SK-N-SH (cell line): ENCODE results near the gene P2RX3. TPM values are rescaled to one million over a fixed set of nuclear protein-coding genes. Genes with fewer than 3 reads are reported as not detected.
A peak's percentile ranks its signal among the peaks of the same experiment; 100 is the strongest.

Source experiments
- CTCF ChIA-PET: fragments of 300-600, 350-600 bp; formaldehyde crosslinking; extraction: SDS; loops from one replicate; lab custom pipeline; 2021; lab: Yijun Ruan, JAX
- POLR2A ChIA-PET: fragments of 350-600 bp; sonication (Branson Sonifier 250); formaldehyde crosslinking; extraction: SDS; loops from one replicate; lab custom pipeline; 2020; ENCODE audit warnings: antibody characterized with exemption, inconsistent platforms; lab: Yijun Ruan, JAX
- DNase-seq: peaks from one replicate; pipeline ENCODE4 v3.0.0; 2012
- H2AFZ ChIP-seq: fragments of 200-600 bp; sonication (generic); 2 replicates; pipeline ENCODE4 v1.8.1; 2016; ENCODE audit warnings: antibody characterized with exemption, mild to moderate bottlenecking, low read depth
- H3F3A ChIP-seq: fragments of 200-600 bp; sonication (generic); replicated peaks from 2 replicates; pipeline ENCODE3; 2016; ENCODE audit warnings: antibody characterized with exemption, mild to moderate bottlenecking; ENCODE audit not compliant: insufficient read depth
- H3K27ac ChIP-seq, 2 experiments: fragments of 200-500 bp in 1 of 2; fragments of 200-600 bp in 1 of 2; sonication (Bioruptor generic) in 1 of 2; sonication (generic), shearing (Covaris generic) in 1 of 2; 2 replicates each; pipeline versions ENCODE4 v1.5.1 to v1.6.1; 2014 to 2016; ENCODE audit warnings: low read depth in 2 of 2, inconsistent platforms in 1 of 2, low read length in 1 of 2, mild to moderate bottlenecking in 1 of 2, mixed read lengths in 1 of 2
- H3K27me3 ChIP-seq: fragments of 200-600 bp; sonication (generic), shearing (Covaris generic); 2 replicates; pipeline ENCODE4 v1.6.1; 2016; ENCODE audit warnings: mixed run types; ENCODE audit not compliant: insufficient read depth
- H3K36me3 ChIP-seq, 2 experiments: fragments of 200-500 bp in 1 of 2; fragments of 200-600 bp in 1 of 2; sonication (Bioruptor generic) in 1 of 2; sonication (generic) in 1 of 2; replicated peaks in 1 of 2; 2 replicates each; pipeline versions ENCODE3 to v1.5.1; 2014 to 2016; ENCODE audit warnings: low read length in 1 of 2, mild to moderate bottlenecking in 1 of 2; ENCODE audit not compliant: insufficient read depth in 2 of 2, control insufficient read depth in 1 of 2
- H3K4me1 ChIP-seq, 2 experiments: fragments of 200-500 bp in 1 of 2; fragments of 200-600 bp in 1 of 2; sonication (Bioruptor generic) in 1 of 2; sonication (generic), shearing (Covaris generic) in 1 of 2; 2 replicates each; pipeline versions ENCODE4 v1.5.1 to v1.6.1; 2014 to 2016; ENCODE audit warnings: low read depth in 1 of 2, low read length in 1 of 2, mixed run types in 1 of 2; ENCODE audit not compliant: insufficient read depth in 2 of 2, control insufficient read depth in 1 of 2
- H3K4me2 ChIP-seq: fragments of 200-600 bp; sonication (generic), shearing (Covaris generic); 2 replicates; pipeline ENCODE4 v1.6.1; 2017; ENCODE audit warnings: mixed run types
- H3K4me3 ChIP-seq, 2 experiments: fragments of 200-500 bp in 1 of 2; fragments of 200-600 bp in 1 of 2; sonication (Bioruptor generic) in 1 of 2; sonication (generic), shearing (Covaris generic) in 1 of 2; 2 replicates each; pipeline versions ENCODE4 v1.5.1 to v1.8.1; 2014 to 2016; ENCODE audit warnings: low read depth in 2 of 2, inconsistent platforms in 1 of 2, low read length in 1 of 2, mild to moderate bottlenecking in 1 of 2, mixed read lengths in 1 of 2, moderate library complexity in 1 of 2
- H3K79me2 ChIP-seq: fragments of 200-600 bp; sonication (generic); 2 replicates; pipeline ENCODE4 v1.8.1; 2017; ENCODE audit warnings: mild to moderate bottlenecking; ENCODE audit not compliant: insufficient read depth
- H3K9ac ChIP-seq: fragments of 200-600 bp; sonication (generic); 2 replicates; pipeline ENCODE4 v1.6.1; 2017; ENCODE audit warnings: mixed run types
- H3K9me2 ChIP-seq: fragments of 200-600 bp; sonication (generic); 2 replicates; pipeline ENCODE4 v1.6.1; 2017; ENCODE audit warnings: mixed run types
- H3K9me3 ChIP-seq: fragments of 200-600 bp; sonication (generic); 2 replicates; pipeline ENCODE4 v1.6.1; 2017; ENCODE audit warnings: mixed run types, mild to moderate bottlenecking, moderate library complexity
- H4K20me1 ChIP-seq: fragments of 200-600 bp; sonication (generic); 2 replicates; pipeline ENCODE4 v1.6.1; 2017; ENCODE audit warnings: mild to moderate bottlenecking, mixed run types; ENCODE audit not compliant: insufficient read depth
- CHD2 ChIP-seq: fragments of 150-350 bp; IDR thresholded peaks from 2 replicates; pipeline ENCODE4 v1.6.1; 2018; ENCODE audit warnings: low read length; ENCODE audit not compliant: partially characterized antibody
- EP300 ChIP-seq, 2 experiments: IDR thresholded peaks; 2 replicates each; pipeline versions ENCODE4 v1.4.0 to v1.6.1; 2012; ENCODE audit warnings: borderline replicate concordance in 1 of 2, low read depth in 1 of 2, low read length in 1 of 2
- FOXM1 ChIP-seq: IDR thresholded peaks from 2 replicates; pipeline ENCODE4 v1.4.0; 2012; ENCODE audit warnings: low read depth, mild to moderate bottlenecking
- GABPA ChIP-seq: IDR thresholded peaks from 2 replicates; pipeline ENCODE4 v1.4.0; 2012; ENCODE audit warnings: low read depth, mild to moderate bottlenecking
- MEF2A ChIP-seq: IDR thresholded peaks from 2 replicates; pipeline ENCODE4 v1.4.0; 2012; ENCODE audit warnings: low read depth, borderline replicate concordance
- POLR2AphosphoS5 ChIP-seq: IDR thresholded peaks from 2 replicates; pipeline ENCODE4 v1.6.1; 2012; ENCODE audit warnings: low read depth, low read length
- RAD21 ChIP-seq: IDR thresholded peaks from 2 replicates; pipeline ENCODE4 v1.6.1; 2012; ENCODE audit warnings: mild to moderate bottlenecking, low read length
- RCOR1 ChIP-seq: fragments of 150-350 bp; IDR thresholded peaks from 2 replicates; pipeline ENCODE4 v1.6.1; 2017; ENCODE audit warnings: antibody characterized with exemption, low read length
- RFX5 ChIP-seq: IDR thresholded peaks from 2 replicates; pipeline ENCODE4 v1.6.1; 2012; ENCODE audit warnings: mild to moderate bottlenecking, improper control_type of control experiment, low read length
- RXRA ChIP-seq: IDR thresholded peaks from 2 replicates; pipeline ENCODE4 v1.4.0; 2012; ENCODE audit warnings: low read depth, mild to moderate bottlenecking, borderline replicate concordance
- SMC3 ChIP-seq: IDR thresholded peaks from 2 replicates; pipeline ENCODE4 v1.6.1; 2012; ENCODE audit warnings: low read depth, low read length, improper control_type of control experiment
- TAF1 ChIP-seq: IDR thresholded peaks from 2 replicates; pipeline ENCODE4 v1.6.1; 2012; ENCODE audit warnings: low read depth, mild to moderate bottlenecking, low read length, moderate library complexity, borderline replicate concordance
- TCF12 ChIP-seq: IDR thresholded peaks from 2 replicates; pipeline ENCODE4 v1.4.0; 2012
- TEAD4 ChIP-seq: IDR thresholded peaks from 2 replicates; pipeline ENCODE4 v1.4.0; 2012; ENCODE audit warnings: mild to moderate bottlenecking, borderline replicate concordance; ENCODE audit not compliant: insufficient read depth
- YY1 ChIP-seq: IDR thresholded peaks from 2 replicates; pipeline ENCODE4 v1.4.0; 2012; ENCODE audit warnings: low read depth, mild to moderate bottlenecking
- WGBS: methylation state at CpG from one replicate; pipeline ENCODE4 v1.1.6; 2017; ENCODE audit warnings: low lambda C conversion rate; 5-methylcytosine and 5-hydroxymethylcytosine counted together
- polyA plus RNA-seq, 3 experiments: library from polyadenylated mRNA; depleted of rRNA; stranded (reverse); fragments of >200 nt; gene quantifications; 2 replicates each; pipeline ENCODE4 v1.2.3, GENCODE V29; 2012
- TF ChIP-seq, protein P1 (sequence below): fragments of 150-350 bp; IDR thresholded peaks from 2 replicates; pipeline ENCODE4 v1.6.1; 2017; ENCODE audit warnings: antibody characterized with exemption, low read length, low read depth, borderline replicate concordance
- TF ChIP-seq, protein P2 (sequence below): fragments of 150-350 bp; IDR thresholded peaks from 2 replicates; pipeline ENCODE4 v1.6.1; 2016; ENCODE audit warnings: mild to moderate bottlenecking, low read depth, low read length

The P2RX3 gene
- polyA plus RNA-seq, 1 of the 3 experiments (the other 2 are of a cell fraction): not detected

DNA sequence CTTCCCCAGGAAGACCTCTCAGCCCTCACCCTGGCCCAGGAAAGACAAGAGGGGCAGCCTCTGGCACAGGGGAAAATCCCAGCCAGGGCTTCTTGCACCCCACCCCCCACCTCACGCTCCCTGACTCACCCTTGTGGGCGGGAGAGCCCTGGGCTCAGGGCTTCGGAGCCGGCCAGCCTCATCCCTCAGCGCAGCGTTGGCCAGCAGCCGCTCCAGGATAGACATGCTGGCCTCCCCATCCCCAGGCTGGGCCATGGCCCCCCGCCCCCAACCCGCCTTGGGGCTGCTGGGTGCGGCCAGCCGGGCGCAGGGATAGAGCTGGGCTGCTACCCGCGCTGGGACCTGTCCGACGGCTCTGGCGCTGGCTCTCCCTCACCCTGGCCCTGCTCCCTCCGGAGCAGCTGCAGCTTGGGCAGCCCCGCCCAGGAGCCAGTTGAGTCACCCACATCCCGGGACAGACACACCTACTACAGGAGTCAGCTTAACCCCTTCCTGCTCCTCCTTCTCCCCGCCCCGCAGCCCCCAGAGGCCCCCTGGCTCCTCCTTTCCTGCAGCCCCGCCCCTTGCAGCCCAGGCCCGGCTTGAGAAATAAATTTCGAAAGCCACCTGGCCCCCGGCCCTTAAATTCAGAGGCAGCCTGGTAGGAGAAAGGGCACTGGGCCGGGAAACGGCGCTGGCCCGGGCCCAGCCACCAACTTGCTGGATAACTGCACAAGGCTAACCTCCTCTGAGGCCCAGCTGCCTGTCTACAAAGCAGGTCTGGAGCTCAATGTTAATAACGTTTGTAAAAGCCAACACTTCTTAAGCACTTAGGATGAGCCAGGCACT, 26.8 kb upstream of the P2RX3 start (continued):
- TF ChIP-seq RFX5: no peak
- TF ChIP-seq, all 33 proteins: peak for 12

DNA sequence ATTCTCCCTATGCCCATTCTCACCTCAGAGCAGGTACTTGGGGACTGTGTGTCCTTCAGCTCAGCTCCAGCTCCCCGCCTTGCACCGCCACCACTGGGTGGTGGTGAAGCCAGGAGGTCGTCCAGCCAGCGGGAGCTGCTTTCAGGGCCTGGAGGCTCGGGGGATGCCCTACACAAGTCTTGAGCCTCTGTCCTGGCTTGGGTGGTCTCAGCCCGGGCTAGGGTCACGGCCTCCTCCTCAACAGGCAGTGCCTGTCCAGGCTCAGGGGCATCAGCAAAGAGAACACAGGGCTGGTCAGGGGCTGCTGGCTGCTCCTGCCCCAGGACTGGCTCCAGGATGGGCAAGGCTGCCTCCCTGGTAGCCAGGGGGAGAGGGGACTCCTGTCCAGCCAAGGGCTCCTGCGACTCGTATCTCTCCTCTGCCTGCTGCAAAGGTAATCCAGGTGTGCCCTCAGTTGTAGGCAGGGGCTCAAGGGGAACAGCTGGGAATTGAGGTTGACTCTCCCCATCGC, 25.6 kb upstream of the P2RX3 start:
- H3K4me3 ChIP-seq: no peak overlapping the region
- TF ChIP-seq RAD21: no peak
- no peak for TF ChIP-seq YY1
- TF ChIP-seq, protein P1, sequence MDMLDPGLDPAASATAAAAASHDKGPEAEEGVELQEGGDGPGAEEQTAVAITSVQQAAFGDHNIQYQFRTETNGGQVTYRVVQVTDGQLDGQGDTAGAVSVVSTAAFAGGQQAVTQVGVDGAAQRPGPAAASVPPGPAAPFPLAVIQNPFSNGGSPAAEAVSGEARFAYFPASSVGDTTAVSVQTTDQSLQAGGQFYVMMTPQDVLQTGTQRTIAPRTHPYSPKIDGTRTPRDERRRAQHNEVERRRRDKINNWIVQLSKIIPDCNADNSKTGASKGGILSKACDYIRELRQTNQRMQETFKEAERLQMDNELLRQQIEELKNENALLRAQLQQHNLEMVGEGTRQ: no peak
- no peak for TF ChIP-seq RXRA
- no peak for TF ChIP-seq EP300 (IDR thresholded peaks at IDR 0.05; ENCODE audit: borderline replicate concordance in 1 of 2, low read depth in 1 of 2, low read length in 1 of 2)
- no peak for TF ChIP-seq RFX5
- TF ChIP-seq GABPA: no peak
- no peak for TF ChIP-seq FOXM1
- TF ChIP-seq, protein P2, sequence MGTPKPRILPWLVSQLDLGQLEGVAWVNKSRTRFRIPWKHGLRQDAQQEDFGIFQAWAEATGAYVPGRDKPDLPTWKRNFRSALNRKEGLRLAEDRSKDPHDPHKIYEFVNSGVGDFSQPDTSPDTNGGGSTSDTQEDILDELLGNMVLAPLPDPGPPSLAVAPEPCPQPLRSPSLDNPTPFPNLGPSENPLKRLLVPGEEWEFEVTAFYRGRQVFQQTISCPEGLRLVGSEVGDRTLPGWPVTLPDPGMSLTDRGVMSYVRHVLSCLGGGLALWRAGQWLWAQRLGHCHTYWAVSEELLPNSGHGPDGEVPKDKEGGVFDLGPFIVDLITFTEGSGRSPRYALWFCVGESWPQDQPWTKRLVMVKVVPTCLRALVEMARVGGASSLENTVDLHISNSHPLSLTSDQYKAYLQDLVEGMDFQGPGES: no peak
- TF ChIP-seq POLR2AphosphoS5: no peak
- no peak for TF ChIP-seq MEF2A
- no peak for TF ChIP-seq TAF1
- no peak for TF ChIP-seq SMC3
- no peak for TF ChIP-seq TEAD4
- TF ChIP-seq RCOR1: no peak
- TF ChIP-seq TCF12: no peak
- TF ChIP-seq CHD2: no peak
- TF ChIP-seq, all 33 proteins: peak for 0
- H3K36me3 ChIP-seq: peaks cover 33 to 80% of the 10 kb centered on the region in 2 experiments
- no peak overlapping the region for H2AFZ ChIP-seq
- peak overlapping the region; percentile 62; the same call in 1 of the 2 replicates for H3K4me2 ChIP-seq
- peak overlapping the region in 1 of 2 experiments; percentile 75; a peak in 1 of 4 replicates for H3K27ac ChIP-seq
- H3K9me2 ChIP-seq: no peaks in the 10 kb centered on the region
- CTCF ChIA-PET: interaction anchor here (0.9 to 1.1 kb wide), 2 partner anchors 10 to 145 kb away, joined by 3 read pairs; no protein-coding TSS in a partner anchor
- H3F3A ChIP-seq: peaks cover 8% of the 10 kb centered on the region
- no peak for DNase-seq
- H3K9me3 ChIP-seq: no peaks in the 10 kb centered on the region
- no peaks in the 10 kb centered on the region for H3K27me3 ChIP-seq
- H3K4me1 ChIP-seq: peaks cover 2 to 4% of the 10 kb centered on the region in 2 experiments; a peak in 1 of 4 replicates
- no peak overlapping the region for H3K9ac ChIP-seq
- POLR2A ChIA-PET: no interaction called here
- peaks cover 32% of the 10 kb centered on the region for H3K79me2 ChIP-seq
- peaks cover 15% of the 10 kb centered on the region for H4K20me1 ChIP-seq
- WGBS: 100% methylated on average over 5 of the region's 10 CpGs
